Activated CD8-positive, alpha-beta memory T cell treated with anti-CD3 and anti-CD28 coated beads, Interleukin-2, amount 10 ng/mL, durations not matched to agents 7 days and 5 days (primary cell): ENCODE measurements around the gene SLC22A6. TPM values are rescaled to one million over a fixed set of nuclear protein-coding genes. Genes with fewer than 3 reads are reported as not detected.
"Not testable (repeated sequence)": the region's sequence is repeated elsewhere in the genome, so short reads cannot be mapped to it uniquely, and the experiment has no call there.

Experiments
- ATAC-seq: fragments of 150-1000 bp; cut with Tn5 transposase; one replicate; pipeline ENCODE4 v1.10.0; 2021; ENCODE audit warnings: moderate library complexity
- CTCF ChIA-PET: fragments of 350-600 bp; sonication (Branson Sonifier 250); formaldehyde crosslinking; loops from one replicate; lab custom pipeline; 2021; ENCODE audit warnings: antibody characterized with exemption; lab: Charles Lee
- DNase-seq: peaks from one replicate; pipeline ENCODE4 v3.0.0-alpha.2; 2020
- H3K27ac Mint-ChIP-seq: one replicate; pipeline ENCODE4 v1.8.0; 2021; ENCODE audit warnings: mild to moderate bottlenecking, mixed read lengths
- H3K27me3 Mint-ChIP-seq: one replicate; pipeline ENCODE4 v1.8.0; 2021; ENCODE audit warnings: mixed read lengths
- H3K36me3 Mint-ChIP-seq: one replicate; pipeline ENCODE4 v1.8.0; 2021; ENCODE audit warnings: mild to moderate bottlenecking, mixed read lengths
- H3K4me1 Mint-ChIP-seq: one replicate; pipeline ENCODE4 v1.8.0; 2021; ENCODE audit warnings: mixed read lengths
- H3K4me3 Mint-ChIP-seq: one replicate; pipeline ENCODE4 v1.8.0; 2021; ENCODE audit warnings: mild to moderate bottlenecking, moderate library complexity, mixed read lengths
- H3K9me3 Mint-ChIP-seq: one replicate; pipeline ENCODE4 v1.8.0; 2022; ENCODE audit warnings: low read depth, mixed read lengths
- total RNA-seq, 2 experiments: library from RNA; stranded (reverse); gene quantifications; one replicate each; pipeline ENCODE4 v1.2.3, GENCODE V29; 2021

SLC22A6 gene
- total RNA-seq, 2 experiments from 2014 or later = not detected

GRCh38 chr11:62976109-62976508 lies 8.7 kb downstream of the SLC22A6 start:
- Mint-ChIP-seq H3K27me3 (peaks cover 8% of the 10 kb centered on the region), H3K27ac (no peak overlapping the region), H3K4me3 (no peak overlapping the region), H3K36me3 (no peaks in the 10 kb centered on the region), H3K4me1 (no peaks in the 10 kb centered on the region), H3K9me3 (no peaks in the 10 kb centered on the region)
- DNase-seq (no peak), ATAC-seq (no peak)
- CTCF ChIA-PET = interaction anchor here (1.4 to 2.1 kb wide), 3 partner anchors 48 to 70 kb away, joined by 4 to 13 read pairs (median 5); no protein-coding TSS in a partner anchor

GRCh38 chr11:62974848-62975522 lies 9.8 kb downstream of the SLC22A6 start:
- Mint-ChIP-seq H3K27ac (no peak overlapping the region), H3K27me3 (peaks cover 13% of the 10 kb centered on the region), H3K9me3 (no peaks in the 10 kb centered on the region), H3K4me3 (no peak overlapping the region), H3K36me3 (no peaks in the 10 kb centered on the region), H3K4me1 (no peaks in the 10 kb centered on the region)
- ATAC-seq = peak; percentile 51
- DNase-seq = no peak
- CTCF ChIA-PET = interaction anchor here (1.2 to 2.1 kb wide), 5 partner anchors 11 to 69 kb away, joined by 3 to 13 read pairs (median 5); no protein-coding TSS in a partner anchor

GRCh38 chr11:62965574-62965973 lies 19.2 kb downstream of the SLC22A6 start:
- H3K27ac Mint-ChIP-seq = no peak overlapping the region
- H3K9me3 Mint-ChIP-seq = no peaks in the 10 kb centered on the region
- no peak overlapping the region for H3K4me3 Mint-ChIP-seq
- CTCF ChIA-PET = no interaction called here
- no peak for ATAC-seq
- H3K36me3 Mint-ChIP-seq = no peaks in the 10 kb centered on the region
- H3K27me3 Mint-ChIP-seq = peaks cover 42% of the 10 kb centered on the region
- DNase-seq = no peak
- H3K4me1 Mint-ChIP-seq = no peaks in the 10 kb centered on the region

GRCh38 chr11:62962391-62962790 lies 22.4 kb downstream of the SLC22A6 start:
- Mint-ChIP-seq H3K27ac (no peak overlapping the region), H3K9me3 (no peaks in the 10 kb centered on the region), H3K4me3 (no peak overlapping the region), H3K27me3 (peaks cover 17% of the 10 kb centered on the region), H3K36me3 (no peaks in the 10 kb centered on the region), H3K4me1 (no peaks in the 10 kb centered on the region)
- CTCF ChIA-PET = interaction anchor here (3.0 kb wide), 1 partner anchor 56 kb away, joined by 7 read pairs; no protein-coding TSS in a partner anchor
- no peak for ATAC-seq
- no peak for DNase-seq

GRCh38 chr11:62961017-62961570 lies 23.7 kb downstream of the SLC22A6 start:
- no peaks in the 10 kb centered on the region for H3K9me3 Mint-ChIP-seq
- no peaks in the 10 kb centered on the region for H3K36me3 Mint-ChIP-seq
- H3K27me3 Mint-ChIP-seq = peaks cover 10% of the 10 kb centered on the region
- H3K4me1 Mint-ChIP-seq = no peaks in the 10 kb centered on the region
- ATAC-seq (no peak), DNase-seq (no peak)
- no peak overlapping the region for H3K27ac Mint-ChIP-seq
- CTCF ChIA-PET = no interaction called here
- no peak overlapping the region for H3K4me3 Mint-ChIP-seq

GRCh38 chr11:62959422-62959980 lies 25.3 kb downstream of the SLC22A6 start:
- Mint-ChIP-seq H3K36me3 (no peaks in the 10 kb centered on the region), H3K27me3 (peaks cover 13% of the 10 kb centered on the region), H3K27ac (no peak overlapping the region), H3K9me3 (no peaks in the 10 kb centered on the region), H3K4me1 (no peaks in the 10 kb centered on the region), H3K4me3 (no peak overlapping the region)
- CTCF ChIA-PET = interaction anchor here (1.8 kb wide), 1 partner anchor 54 kb away, joined by 5 read pairs; no protein-coding TSS in a partner anchor
- DNase-seq (no peak), ATAC-seq (no peak)

- no peak overlapping the region for H3K27ac Mint-ChIP-seq
- H3K36me3 Mint-ChIP-seq = no peaks in the 10 kb centered on the region
- H3K9me3 Mint-ChIP-seq = no peaks in the 10 kb centered on the region
- no peak for DNase-seq
- no peaks in the 10 kb centered on the region for H3K4me1 Mint-ChIP-seq
- CTCF ChIA-PET = interaction anchor here (1.8 kb wide), 1 partner anchor 53 kb away, joined by 5 read pairs; no protein-coding TSS in a partner anchor
- H3K4me3 Mint-ChIP-seq = no peak overlapping the region
- no peak for ATAC-seq
- peaks cover 15% of the 10 kb centered on the region for H3K27me3 Mint-ChIP-seq
Observed at GRCh38 chr11:62958547-62959421, 26.0 kb downstream of the SLC22A6 start.

- Mint-ChIP-seq H3K27ac (no peak overlapping the region), H3K9me3 (no peaks in the 10 kb centered on the region), H3K36me3 (no peaks in the 10 kb centered on the region), H3K4me1 (no peaks in the 10 kb centered on the region), H3K4me3 (no peak overlapping the region), H3K27me3 (peaks cover 15% of the 10 kb centered on the region)
- no peak for ATAC-seq
- CTCF ChIA-PET = no interaction called here
- DNase-seq = no peak
Observed at GRCh38 chr11:62957147-62957546, 27.6 kb downstream of the SLC22A6 start.

- Mint-ChIP-seq H3K27me3 (peaks cover 22% of the 10 kb centered on the region), H3K36me3 (no peaks in the 10 kb centered on the region), H3K27ac (no peak overlapping the region), H3K4me3 (no peak overlapping the region), H3K9me3 (no peaks in the 10 kb centered on the region), H3K4me1 (no peaks in the 10 kb centered on the region)
- ATAC-seq = no peak
- DNase-seq = no peak
- CTCF ChIA-PET = no interaction called here
Observed at GRCh38 chr11:62954478-62954877, 30.3 kb downstream of the SLC22A6 start.

GRCh38 chr11:62953811-62954210 lies 31.0 kb downstream of the SLC22A6 start:
- no peak overlapping the region for H3K27ac Mint-ChIP-seq
- H3K27me3 Mint-ChIP-seq = peaks cover 25% of the 10 kb centered on the region
- DNase-seq (no peak), ATAC-seq (no peak)
- H3K4me1 Mint-ChIP-seq = no peaks in the 10 kb centered on the region
- no peaks in the 10 kb centered on the region for H3K36me3 Mint-ChIP-seq
- H3K4me3 Mint-ChIP-seq = no peak overlapping the region
- CTCF ChIA-PET = no interaction called here
- H3K9me3 Mint-ChIP-seq = no peaks in the 10 kb centered on the region

GRCh38 chr11:62948765-62949320 lies 35.9 kb downstream of the SLC22A6 start:
- DNase-seq = no peak
- Mint-ChIP-seq H3K27me3 (peaks cover 38% of the 10 kb centered on the region), H3K4me3 (no peak overlapping the region), H3K4me1 (no peaks in the 10 kb centered on the region), H3K27ac (no peak overlapping the region), H3K36me3 (no peaks in the 10 kb centered on the region), H3K9me3 (no peaks in the 10 kb centered on the region)
- CTCF ChIA-PET = interaction anchor here (1.4 kb wide), 1 partner anchor 43 kb away, joined by 4 read pairs; no protein-coding TSS in a partner anchor
- ATAC-seq = no peak

GRCh38 chr11:62945538-62945937 lies 39.2 kb downstream of the SLC22A6 start:
- DNase-seq, CTCF ChIA-PET, H3K4me1 Mint-ChIP-seq, ATAC-seq, H3K36me3 Mint-ChIP-seq, H3K4me3 Mint-ChIP-seq, H3K9me3 Mint-ChIP-seq, H3K27ac Mint-ChIP-seq: not testable (repeated sequence)
- peaks cover 42% of the 10 kb centered on the region for H3K27me3 Mint-ChIP-seq

GRCh38 chr11:62937528-62937927 lies 47.2 kb downstream of the SLC22A6 start:
- ATAC-seq, H3K4me3 Mint-ChIP-seq, H3K27me3 Mint-ChIP-seq, H3K9me3 Mint-ChIP-seq, H3K4me1 Mint-ChIP-seq, DNase-seq, H3K36me3 Mint-ChIP-seq, H3K27ac Mint-ChIP-seq: not testable (repeated sequence)
- CTCF ChIA-PET = interaction anchor here (1.1 kb wide), 1 partner anchor 32 kb away, joined by 4 read pairs; no protein-coding TSS in a partner anchor
